HG02623 (cell line): ENCODE results near the gene HELZ2.

Experiments used
- ATAC-seq: cut with Tn5 transposase; IDR thresholded peaks from one replicate; pipeline ENCODE4 v1.9.1; 2021; ENCODE audit warnings: moderate library complexity; ENCODE audit not compliant: unreplicated experiment

HELZ2 gene

DNA sequence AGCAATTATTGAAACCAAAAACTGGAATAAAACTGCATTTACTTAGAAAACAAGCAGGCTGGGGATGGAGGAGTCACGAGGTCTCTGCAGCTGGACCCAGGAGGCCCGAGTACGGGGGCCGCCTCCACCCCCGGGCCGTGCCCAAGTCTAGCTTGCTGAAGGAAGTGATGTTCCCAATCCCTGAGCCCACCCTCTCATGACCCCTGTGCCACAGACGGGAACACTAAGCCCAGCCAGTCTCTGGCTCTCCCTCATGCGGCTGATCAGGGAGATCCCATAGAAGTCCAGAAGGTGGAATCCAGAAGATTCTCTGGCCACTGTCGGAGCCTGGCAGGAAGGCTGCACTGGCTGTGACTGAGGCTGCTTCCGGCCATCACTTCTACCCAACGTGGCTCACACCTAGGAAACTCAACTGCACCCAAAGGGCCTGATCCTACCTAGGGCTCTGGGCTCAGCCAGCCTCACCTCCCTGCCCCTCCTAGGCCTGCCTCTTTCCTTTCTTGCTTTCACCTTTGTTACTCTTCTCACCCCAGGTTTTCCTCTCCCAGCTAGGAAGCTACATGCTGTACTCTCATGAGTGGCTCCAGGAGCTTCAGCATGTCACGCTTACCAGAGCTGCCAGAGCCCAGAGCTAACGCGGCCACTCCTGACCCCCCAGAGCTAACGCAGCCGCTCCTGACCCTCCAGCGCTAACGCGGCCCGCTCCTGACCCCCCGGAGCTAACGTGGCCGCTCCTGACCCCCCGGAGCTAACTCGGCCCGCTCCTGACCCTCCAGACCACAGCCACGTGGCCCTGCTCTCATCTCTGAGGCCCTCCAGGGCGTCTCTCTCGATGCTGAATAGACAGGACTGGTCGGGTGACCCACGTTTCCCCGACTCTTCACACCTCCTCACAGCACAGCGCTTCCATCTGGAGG lies 24.7 kb upstream of the HELZ2 start:
- ATAC-seq: no peak

DNA sequence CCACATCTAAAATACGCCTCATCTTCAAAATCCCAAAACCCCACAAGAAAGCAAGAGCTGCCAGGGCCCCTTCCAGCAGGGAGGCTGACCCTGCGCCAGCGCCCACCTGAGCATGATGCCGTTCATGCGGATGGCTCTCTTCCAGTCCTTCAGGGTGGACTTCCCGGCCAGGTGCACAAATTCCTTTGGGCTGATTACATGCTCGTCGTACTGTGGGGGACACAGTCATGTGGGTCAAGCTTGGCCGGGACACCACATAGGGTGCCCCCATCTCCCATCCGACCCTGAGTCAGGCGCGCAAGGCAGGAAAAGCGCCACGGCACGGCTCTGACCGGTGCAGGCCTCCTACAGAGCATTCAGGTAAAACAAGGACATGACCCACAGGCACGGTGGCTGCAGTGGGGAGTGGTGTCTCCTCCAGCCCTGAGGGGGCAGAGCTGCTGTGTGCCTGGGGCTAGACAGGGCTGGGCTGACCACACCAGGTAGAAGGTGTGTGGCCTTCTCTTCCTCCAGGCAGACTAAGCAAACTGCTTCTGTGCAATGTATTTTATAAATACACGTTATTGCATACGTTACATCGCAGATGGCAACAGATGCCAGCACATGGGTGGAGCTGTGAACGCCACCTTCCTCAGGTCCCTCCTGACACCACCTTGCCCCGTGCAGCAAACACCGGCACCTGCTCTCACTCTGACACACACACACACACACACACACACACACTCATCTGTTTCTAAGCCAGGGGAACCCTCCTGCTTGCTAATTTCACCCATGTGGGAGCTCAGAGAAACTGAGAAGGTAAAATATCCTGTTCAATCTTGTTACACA lies 23.8 kb upstream of the HELZ2 start:
- ATAC-seq: no peak

DNA sequence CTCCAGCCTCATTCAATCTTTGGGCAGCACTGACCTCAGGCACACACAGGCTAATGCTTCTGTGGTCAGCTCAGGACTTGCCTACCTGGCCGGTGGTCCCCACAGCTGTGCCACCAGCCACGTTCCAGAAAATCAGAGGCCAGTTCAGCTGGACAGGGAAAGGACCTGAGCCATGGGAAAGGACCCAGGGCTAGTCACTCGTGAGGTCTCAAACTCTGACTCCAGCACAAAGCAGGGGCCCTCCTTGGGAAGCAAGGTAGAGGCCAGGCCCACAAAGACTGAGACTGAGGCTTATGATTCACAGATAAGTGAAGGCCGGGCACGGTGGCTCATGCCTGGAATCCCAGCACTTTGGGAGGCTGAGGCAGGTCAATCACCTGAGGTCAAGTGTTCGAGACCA lies 22.4 kb upstream of the HELZ2 start:
- ATAC-seq: no peak

DNA sequence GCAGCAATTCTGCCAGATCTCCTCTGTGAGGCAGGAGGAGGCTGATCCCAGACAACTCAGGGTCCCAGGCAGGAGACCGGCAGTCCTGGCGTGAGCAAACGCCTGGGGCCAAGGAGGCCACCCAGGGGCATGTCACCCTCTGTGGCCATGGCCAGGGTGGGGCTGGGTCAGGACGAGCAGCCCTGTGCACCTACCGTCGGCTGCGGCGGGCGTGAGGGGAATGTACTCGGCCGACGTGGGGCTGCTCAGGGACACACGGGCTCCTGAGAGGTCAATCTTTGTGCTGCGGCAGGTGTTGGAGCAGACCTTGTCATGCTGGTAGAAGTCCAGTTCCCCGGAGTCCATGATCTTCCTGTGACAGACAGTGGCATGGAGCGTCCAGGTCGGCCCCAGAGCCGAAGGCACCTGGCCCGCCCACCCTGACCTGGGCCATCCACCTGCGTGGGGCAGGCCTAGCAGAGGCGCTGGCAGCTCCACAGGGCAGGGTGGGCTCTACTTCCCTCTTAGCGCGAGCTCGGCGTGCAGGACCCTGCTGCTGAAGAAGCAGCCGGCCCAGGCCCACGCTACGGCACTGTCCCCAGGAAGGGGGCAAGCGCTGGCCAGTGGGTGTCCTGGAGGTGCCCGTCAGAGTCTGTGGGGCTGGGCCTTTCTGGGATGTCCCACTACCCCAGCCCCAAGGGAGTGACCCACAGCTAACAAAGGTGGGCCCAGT lies 21.5 kb upstream of the HELZ2 start:
- no peak for ATAC-seq

DNA sequence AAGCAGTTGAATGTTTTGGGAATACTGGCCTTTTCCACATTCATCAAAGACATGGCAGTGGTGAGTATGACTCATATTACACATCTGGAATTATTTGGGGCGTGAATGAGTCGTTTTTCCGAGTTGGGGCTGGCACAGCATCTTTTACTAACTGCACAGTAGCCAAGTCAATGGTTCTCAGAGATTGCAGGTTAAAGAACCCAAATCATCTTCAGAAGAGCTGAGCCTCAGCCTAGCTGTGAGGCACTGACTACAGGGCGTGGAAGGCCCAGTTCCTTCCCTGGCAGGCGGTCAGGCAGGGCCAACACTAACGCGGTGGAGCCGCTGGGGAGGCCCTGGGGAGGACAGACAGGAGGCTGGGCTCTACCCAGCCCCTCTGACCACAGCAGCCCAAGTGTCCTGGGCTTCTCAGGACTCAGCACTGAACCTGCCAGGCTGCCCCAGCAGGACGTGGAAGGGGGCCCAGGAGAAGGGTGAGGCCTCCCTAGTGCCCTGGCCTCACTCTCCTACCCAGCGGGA lies 20.1 kb upstream of the HELZ2 start:
- no peak for ATAC-seq

DNA sequence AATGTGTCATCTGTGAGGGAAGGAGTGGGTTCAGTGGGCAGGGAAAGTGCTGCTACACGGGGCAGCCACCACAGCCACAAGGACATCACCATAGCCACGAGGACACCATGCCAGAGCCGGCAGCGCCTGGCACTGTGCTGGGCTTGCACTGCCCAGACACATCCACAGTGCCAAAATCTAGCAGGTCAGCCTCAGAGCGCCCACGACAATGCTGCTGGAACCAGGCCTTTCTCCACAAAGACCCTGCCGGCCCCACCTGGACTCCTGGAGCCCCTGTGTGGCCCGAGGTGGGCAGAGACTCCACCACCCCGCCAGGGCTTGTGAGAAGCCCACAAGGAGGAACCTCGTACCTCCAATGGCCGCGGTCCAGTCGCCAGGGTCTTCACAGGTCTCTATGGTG lies 18.6 kb upstream of the HELZ2 start:
- ATAC-seq: no peak

DNA sequence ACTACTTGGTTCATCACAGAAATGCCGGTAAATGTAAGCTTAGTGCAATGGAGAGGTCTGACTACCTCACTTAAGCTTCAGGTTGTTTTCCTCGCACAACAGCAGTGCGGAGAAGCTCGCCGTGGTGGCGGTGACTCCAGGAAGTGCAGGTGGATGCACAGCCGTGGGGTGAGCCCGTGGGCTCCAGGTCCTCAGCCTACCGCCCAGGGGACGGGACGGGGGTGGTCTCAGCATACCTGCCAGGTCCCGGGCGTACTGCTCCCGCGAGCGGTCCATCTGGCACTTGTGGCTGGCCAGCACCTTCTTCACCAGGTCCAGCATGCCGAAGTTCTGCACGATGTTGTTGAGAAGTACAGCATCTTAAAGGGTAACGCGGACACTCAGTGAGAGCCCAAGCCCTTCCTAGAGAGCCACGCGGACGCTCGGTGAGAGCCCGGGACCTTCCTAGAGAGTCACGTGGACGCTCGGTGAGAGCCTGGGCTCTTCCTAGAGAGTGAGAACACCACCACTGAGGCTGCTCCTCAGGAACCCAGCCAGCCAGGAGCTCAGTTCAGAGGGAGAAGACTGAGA lies 17.8 kb upstream of the HELZ2 start:
- ATAC-seq: no peak

DNA sequence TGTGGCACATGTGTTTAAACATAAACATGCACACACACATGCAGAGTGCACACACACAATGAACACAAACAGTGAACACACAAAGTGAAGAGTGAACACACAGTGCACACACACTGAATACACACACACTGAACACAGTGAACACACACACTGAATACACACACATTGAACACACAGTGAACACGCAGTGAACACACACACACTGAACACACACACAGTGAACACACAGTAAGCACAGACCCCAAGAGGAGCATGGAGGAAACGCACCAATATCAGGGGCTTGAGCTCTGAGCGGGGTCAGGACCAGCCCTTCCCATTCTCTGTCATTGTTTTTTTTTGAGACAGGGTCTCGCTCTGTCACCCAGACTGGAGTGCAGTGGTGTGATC lies 17.1 kb upstream of the HELZ2 start:
- no peak for ATAC-seq

DNA sequence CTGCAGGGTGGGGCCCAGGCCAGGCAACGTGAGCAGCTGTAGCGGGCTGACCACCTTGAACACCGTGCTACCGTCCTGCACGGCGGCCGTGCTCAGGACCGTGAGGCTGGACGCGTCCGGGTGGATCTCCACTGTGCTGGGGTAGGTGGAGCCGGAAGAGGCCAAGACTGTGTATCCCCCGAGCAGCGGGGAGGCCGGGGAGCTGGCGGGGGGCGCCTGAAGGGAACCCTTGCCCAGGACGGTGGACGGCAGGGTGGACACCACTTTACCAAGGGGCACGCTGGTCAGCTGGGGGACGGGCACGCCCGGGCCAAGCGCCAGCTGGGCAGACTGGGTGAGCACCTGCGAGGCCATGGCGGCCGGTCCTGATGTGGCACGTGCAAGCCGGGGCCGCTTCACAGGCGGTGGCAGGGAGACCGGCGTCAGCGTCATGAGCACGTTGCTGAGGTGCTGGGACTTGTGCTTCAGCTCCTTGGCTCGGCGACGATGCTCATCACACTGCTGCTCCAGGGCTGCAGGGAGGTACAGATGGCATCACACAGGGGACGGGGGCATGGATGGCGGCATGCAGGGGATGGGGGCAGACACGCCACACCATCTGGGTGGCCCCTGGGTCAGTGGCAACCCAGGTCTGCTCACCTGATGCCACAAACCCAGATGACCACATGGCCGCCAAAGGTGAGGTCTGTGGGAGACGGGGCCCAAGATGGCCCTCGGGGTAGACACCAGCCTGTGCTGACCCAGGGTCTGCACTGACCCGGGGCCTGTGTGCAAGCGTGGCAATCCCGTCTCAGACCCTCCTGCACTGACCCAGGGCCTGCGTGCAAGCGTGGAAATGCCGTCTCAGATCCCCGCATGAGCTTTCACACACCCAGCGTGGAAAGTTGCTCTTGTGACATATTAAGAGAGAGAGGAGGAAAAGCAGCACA lies 16.4 kb upstream of the HELZ2 start:
- no peak for ATAC-seq

DNA sequence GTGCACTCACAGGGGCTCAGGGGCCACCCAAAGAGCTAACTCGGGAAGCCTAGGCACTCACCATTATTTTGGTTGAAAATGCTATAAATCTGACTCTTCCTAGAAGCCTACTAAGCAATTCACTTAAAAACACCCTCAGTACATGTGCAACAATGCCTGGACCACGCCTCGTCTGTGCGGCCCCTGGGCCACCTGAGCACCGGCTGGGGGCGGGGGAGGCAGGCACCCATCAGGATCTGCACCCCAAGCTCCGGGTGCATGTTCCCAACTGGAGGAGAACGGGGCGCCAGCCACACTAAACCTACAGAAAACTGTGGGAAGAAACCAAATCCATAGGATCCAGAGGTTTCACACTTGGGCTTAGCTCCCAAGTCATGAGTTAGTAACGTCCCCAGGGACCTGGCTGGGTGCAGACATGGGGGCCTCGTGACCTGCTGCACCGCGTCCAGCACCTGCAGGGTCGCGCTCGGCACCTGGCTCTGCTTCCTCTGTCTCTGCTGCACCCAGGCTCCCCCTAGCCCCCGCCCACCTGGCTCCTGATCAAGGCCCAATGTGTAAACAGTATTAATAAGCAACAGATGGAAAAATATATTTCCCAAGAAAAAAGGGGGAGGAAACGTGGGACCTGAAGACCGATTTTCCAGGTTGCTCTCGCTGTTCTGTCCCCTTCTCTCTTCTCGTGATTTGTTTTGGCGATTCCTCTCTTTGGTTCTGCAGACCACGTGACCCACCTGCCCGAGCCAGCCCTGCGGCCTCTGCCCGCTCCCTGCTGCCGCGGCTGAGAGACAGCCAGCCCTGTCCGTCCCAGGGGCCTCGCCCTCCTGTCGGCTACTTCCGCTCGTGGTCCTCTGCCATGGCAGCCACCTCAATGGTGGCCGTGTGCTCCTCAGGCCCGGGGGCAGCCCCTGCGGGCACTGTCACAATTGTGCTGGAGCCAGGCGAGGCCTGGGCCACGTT lies 15.5 kb upstream of the HELZ2 start:
- ATAC-seq: no peak

DNA sequence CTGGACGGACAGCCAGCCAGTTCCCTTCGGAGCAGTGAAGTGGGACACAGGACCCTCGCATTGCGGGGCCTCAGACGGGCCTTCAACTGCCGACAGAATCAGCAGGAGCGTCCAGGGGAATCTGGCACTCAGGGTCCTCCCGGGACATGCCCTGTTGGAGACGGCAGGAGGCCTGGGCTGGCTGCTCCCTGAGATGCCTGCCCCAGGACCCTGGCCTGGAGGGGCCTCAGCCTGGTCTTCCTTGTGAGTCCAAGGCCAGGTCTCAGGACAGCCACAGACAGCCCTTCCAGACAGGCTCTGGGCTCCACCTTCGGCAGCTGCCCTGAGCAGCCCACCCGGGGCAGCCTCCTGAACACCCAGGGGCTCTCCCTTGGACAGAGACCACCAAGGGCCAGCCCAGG lies 14.6 kb upstream of the HELZ2 start:
- ATAC-seq: no peak

DNA sequence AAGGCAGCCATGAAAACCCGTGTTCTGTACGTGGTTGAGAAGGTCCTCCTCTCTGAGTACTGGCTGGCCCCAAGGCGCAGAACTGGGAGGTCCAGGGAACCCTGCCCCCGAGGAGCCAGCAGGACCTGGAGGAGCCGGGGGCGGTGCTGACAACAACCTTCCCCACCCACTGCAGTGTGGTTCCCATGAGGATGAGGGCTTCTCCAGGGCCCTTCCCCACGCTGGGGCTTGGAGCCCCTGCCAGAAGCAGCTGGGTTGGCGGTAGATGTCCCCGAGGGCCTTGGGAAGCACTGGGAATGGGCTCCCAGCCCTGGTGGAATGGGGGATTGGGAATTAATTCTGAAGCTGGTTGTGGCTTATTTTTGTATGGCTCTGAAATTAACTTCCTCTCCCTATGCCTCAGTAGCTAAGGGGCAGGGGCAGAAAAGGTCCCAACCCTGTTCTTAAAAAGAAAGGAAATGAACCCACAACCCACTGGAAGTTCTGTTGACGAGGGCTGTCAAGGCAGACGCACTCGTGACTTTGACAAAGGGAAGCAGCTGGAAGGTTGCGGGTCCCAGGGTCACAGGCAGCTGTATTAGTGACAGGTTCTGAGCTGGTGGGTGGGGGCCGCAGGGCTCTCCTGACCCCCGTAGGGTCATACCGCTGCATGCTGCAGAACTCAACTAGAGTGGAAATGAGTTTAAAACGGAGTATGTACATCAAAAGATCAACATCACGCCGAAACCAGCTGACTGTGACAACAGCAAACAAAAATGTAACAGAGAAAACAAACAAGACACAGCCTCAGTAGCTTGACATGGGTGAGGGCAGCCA lies 13.9 kb upstream of the HELZ2 start:
- ATAC-seq: no peak

DNA sequence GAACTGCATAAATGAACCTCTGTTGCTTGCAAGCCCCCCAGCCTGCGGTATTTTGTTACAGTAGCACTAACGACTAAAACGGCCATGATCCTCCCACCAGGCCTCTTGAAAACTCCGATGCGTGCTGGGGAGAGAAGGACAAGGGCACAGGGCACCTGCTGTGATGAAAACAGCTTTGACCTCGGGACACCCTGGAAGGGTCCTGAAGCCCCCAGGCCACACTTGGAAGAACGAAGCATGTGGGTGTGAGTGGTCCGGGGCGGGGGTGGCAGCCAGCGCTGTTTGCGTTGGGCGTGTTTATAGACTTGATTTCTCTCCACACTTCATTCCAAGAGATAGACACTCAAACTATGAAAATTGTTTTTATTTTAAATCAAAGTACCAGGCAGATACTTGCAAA lies 13.2 kb upstream of the HELZ2 start:
- ATAC-seq: no peak

DNA sequence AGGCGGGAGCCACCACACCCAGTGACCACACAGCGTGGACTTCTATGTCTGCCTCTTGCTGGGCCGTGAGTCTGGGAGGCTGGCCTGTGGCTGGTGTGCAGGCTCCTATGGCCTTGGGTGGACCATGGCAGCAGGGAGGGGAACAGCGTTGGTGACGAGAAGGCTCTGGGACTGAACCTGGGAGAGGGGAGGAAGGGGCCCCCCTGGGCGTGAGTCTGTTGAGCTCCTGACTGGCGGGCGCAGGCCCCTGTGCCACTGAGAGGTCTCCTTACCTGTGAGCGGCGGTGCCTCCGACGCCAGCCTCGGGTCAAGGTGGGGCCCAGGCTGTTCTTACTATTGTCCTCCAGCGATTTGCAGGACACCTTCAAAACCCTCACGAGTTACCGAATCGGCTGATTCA lies 12.8 kb upstream of the HELZ2 start:
- no peak for ATAC-seq

DNA sequence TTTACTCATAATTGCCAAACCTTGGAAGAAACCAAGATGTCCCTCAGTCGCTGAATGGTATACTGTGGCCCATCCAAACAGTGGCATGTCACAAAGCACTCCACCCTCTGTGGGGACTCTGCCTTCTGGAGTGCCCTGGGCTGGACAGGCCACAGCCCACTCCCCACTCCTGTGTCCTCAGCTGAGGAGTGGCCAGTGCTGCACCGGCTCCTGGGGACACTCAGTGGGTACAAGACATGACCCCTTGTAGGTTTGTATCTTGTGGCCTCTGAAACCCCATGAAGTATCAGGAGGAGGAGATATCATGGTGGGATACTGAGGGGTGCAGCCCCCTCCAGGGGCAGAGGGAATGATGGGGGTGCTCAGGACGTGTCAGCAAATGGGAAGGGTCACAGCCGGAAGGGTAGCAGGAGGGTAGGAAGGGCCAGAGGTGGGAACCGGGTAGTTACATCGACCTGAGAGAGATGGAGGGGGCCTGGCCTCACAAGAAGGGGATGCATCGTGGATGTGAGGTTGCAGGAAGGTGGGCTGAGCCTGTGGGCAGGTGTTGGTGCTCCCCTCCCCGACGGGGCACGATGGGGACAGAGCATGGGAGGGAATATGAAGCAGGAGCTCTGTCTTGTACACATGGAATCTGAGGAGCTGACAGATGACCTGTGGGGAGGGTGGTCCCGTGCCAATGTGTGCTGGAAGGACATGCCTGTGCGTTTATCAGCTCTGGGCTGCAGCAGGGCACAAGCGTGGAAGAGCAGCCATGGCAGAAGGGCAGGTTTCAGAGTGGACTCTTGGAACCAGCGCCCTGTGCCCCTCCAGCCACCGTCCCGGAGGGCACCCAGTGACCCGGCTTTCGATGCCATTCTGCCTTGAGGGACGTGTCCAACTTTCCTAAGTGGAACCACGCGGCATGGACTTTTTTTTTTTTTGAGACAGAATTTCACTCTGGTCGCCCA lies 11.9 kb upstream of the HELZ2 start:
- no peak for ATAC-seq

DNA sequence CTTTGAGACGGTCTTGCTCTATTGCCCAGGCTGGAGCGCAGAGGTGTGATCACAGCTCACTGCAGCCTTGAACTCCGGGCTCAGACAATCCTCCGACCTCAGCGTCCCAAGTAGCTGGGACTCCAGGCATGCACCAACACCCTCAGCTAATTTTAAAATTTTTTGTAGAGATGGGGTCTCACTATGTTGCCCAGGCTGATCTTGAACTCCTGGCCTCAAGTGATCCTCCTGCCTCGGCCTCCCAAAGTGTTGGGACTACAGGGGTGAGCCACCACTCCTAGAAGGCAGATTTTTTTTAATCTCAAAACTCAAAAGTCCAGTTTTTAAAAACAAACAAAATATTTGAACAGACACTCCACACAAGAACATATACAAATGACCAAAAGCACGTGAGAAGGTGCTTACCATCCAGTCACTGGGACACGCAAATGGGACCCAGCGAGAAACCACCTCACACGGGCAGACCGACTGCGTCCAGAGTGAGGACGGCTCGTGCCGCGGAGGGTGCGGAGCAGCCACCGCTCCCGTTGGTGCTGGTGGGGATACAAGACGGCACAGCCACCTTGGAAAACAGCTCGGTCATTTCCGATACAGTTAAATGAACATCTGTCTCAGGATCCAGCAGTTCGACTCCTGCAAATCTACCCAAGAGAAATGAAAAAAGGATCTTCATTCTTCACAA lies 8.5 kb upstream of the HELZ2 start:
- no peak for ATAC-seq
